Progenitor cell of endocrine pancreas (in vitro differentiated cells): ENCODE results near the gene ACTN4. TPM values are rescaled to one million over a fixed set of nuclear protein-coding genes. Genes with fewer than 3 reads are reported as not detected.

Source experiments
- DNase-seq: peaks from one replicate; pipeline ENCODE4 v3.0.0; 2021; ENCODE audit warnings: low spot score; ENCODE audit not compliant: unreplicated experiment
- H3K27ac Mint-ChIP-seq: 2 replicates; pipeline ENCODE4 v1.8.0; 2021; ENCODE audit warnings: mild to moderate bottlenecking, moderate library complexity, mixed read lengths
- H3K27me3 Mint-ChIP-seq: 2 replicates; pipeline ENCODE4 v1.8.0; 2021; ENCODE audit warnings: mixed read lengths
- H3K36me3 Mint-ChIP-seq: 2 replicates; pipeline ENCODE4 v1.8.0; 2022; ENCODE audit warnings: mixed read lengths; ENCODE audit not compliant: insufficient read depth
- H3K4me1 Mint-ChIP-seq: 2 replicates; pipeline ENCODE4 v1.8.0; 2021; ENCODE audit warnings: low read depth, mixed read lengths
- H3K4me3 Mint-ChIP-seq: 2 replicates; pipeline ENCODE4 v1.8.0; 2021; ENCODE audit warnings: low read depth, mild to moderate bottlenecking, moderate library complexity, mixed read lengths
- H3K9me3 Mint-ChIP-seq: 2 replicates; pipeline ENCODE4 v1.8.0; 2021; ENCODE audit warnings: low read depth, mixed read lengths
- total RNA-seq: library from RNA; stranded (reverse); gene quantifications from 2 replicates; pipeline ENCODE4 v1.2.1, GENCODE V29; 2021
- TF ChIP-seq, protein P1 (sequence below): fragments of 200-600 bp; sonication (generic); IDR thresholded peaks from one replicate; pipeline ENCODE4 v1.5.0; 2021; ENCODE audit warnings: antibody characterized with exemption, mild to moderate bottlenecking; ENCODE audit not compliant: unreplicated experiment

Gene ACTN4
- total RNA-seq, 1 donor from 2014 or later: 639 TPM

DNA sequence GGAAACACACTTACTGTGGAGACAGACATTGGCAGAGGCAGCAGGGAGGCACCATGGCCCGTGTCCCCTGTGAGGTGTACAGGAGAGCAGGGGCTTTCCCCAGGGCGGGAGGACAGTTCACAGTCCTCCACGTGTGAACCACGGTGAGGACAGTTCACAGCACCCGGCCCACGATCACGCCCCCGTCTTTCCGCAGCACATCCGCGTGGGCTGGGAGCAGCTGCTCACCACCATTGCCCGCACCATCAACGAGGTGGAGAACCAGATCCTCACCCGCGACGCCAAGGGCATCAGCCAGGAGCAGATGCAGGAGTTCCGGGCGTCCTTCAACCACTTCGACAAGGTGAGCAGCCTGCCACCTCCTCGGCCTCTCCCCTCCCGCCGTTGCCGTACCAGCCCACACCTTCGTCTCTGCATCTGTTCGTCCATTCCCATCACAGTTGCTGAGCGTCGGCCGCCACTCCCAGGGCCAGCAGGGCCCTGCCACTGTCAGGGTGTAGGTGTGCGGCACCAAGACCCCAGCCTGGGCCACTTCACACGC is 79.4 kb downstream of the ACTN4 start:
- H3K27me3 Mint-ChIP-seq: no peaks in the 10 kb centered on the region
- H3K9me3 Mint-ChIP-seq: no peaks in the 10 kb centered on the region
- H3K4me3 Mint-ChIP-seq: no peak overlapping the region
- TF ChIP-seq, protein P1, sequence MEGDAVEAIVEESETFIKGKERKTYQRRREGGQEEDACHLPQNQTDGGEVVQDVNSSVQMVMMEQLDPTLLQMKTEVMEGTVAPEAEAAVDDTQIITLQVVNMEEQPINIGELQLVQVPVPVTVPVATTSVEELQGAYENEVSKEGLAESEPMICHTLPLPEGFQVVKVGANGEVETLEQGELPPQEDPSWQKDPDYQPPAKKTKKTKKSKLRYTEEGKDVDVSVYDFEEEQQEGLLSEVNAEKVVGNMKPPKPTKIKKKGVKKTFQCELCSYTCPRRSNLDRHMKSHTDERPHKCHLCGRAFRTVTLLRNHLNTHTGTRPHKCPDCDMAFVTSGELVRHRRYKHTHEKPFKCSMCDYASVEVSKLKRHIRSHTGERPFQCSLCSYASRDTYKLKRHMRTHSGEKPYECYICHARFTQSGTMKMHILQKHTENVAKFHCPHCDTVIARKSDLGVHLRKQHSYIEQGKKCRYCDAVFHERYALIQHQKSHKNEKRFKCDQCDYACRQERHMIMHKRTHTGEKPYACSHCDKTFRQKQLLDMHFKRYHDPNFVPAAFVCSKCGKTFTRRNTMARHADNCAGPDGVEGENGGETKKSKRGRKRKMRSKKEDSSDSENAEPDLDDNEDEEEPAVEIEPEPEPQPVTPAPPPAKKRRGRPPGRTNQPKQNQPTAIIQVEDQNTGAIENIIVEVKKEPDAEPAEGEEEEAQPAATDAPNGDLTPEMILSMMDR: no peak
- peak overlapping the region; percentile 41 for H3K27ac Mint-ChIP-seq
- peaks cover 20% of the 10 kb centered on the region for H3K36me3 Mint-ChIP-seq
- no peak for DNase-seq
- peaks cover 15% of the 10 kb centered on the region for H3K4me1 Mint-ChIP-seq

- TF ChIP-seq, protein P1: no peak
- DNase-seq: no peak
- Mint-ChIP-seq H3K4me1 (peaks cover 10% of the 10 kb centered on the region), H3K4me3 (no peak overlapping the region), H3K27me3 (no peaks in the 10 kb centered on the region), H3K36me3 (peaks cover 25% of the 10 kb centered on the region), H3K9me3 (no peaks in the 10 kb centered on the region), H3K27ac (no peak overlapping the region)
Measured at GRCh38 chr19:38727306-38727867, 79.9 kb downstream of the ACTN4 start.

DNA sequence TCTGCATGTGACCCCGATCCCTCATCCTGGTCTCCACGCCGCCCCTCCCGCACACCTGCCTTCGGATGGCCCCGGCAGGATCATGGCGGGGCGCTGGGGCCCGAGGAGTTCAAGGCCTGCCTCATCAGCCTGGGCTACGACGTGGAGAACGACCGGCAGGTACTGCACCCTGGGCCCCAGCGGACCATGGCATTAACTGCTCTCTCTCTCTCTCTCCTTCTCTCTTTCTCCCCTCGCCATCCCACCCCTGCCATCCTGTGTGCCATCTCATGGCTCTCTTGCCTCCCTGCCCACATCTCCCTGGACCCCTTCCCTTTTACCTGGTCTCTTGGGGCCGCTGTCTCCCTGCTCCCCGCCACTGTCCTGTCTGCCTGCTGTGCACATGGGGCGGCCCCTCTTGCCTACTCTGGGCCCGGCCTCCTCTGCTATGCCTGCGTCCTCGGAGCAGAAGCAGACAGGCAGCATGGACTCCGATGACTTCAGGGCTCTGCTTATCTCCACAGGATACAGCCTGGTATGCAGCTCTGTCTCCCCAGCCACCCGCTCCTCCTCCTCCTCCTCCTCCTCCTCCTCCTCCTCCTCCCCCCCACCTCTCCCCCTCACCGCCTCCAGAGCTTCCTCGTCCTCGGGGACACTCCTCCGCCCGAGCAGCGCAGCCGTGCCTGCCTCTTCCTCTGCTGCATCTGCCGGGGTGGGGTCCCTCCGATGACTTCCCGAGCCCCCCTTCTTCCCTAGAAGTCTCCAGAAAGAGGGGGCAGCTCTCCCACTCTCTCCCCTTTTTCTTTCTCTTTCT is 80.6 kb downstream of the ACTN4 start:
- TF ChIP-seq, protein P1: no peak
- peaks cover 28% of the 10 kb centered on the region for H3K36me3 Mint-ChIP-seq
- no peak overlapping the region for H3K27ac Mint-ChIP-seq
- H3K4me1 Mint-ChIP-seq: peaks cover 7% of the 10 kb centered on the region
- no peaks in the 10 kb centered on the region for H3K9me3 Mint-ChIP-seq
- no peak overlapping the region for H3K4me3 Mint-ChIP-seq
- DNase-seq: no peak
- H3K27me3 Mint-ChIP-seq: no peaks in the 10 kb centered on the region

GRCh38 chr19:38728752-38729541 is 81.5 kb downstream of the ACTN4 start:
- Mint-ChIP-seq H3K36me3 (peaks cover 28% of the 10 kb centered on the region), H3K4me3 (no peak overlapping the region), H3K27me3 (no peaks in the 10 kb centered on the region), H3K27ac (no peak overlapping the region), H3K4me1 (peaks cover 2% of the 10 kb centered on the region), H3K9me3 (no peaks in the 10 kb centered on the region)
- TF ChIP-seq, protein P1: no peak
- no peak for DNase-seq
